Measurements from ENCODE around the gene RFX3.

Gene RFX3

GRCh38 chr9:3359048-3359692 lies 166.6 kb downstream of the RFX3 start:
- no peak for DNase-seq (ENCODE audit: low read depth)
- no peak for TF ChIP-seq CTCF (IDR thresholded peaks at IDR 0.05; ENCODE audit: low read length, missing control alignments)
- no peak overlapping the region for H3K4me3 ChIP-seq (replicated peaks; ENCODE audit: low read depth, low read length)

GRCh38 chr9:3348169-3348568 lies 177.6 kb downstream of the RFX3 start:
- H3K4me3 ChIP-seq (replicated peaks; ENCODE audit: low read depth, low read length), result no peak overlapping the region
- no peak for TF ChIP-seq CTCF (IDR thresholded peaks at IDR 0.05; ENCODE audit: low read length, missing control alignments)
- no peak for DNase-seq (ENCODE audit: low read depth)

- DNase-seq (ENCODE audit: low read depth), result no peak
- no peak for TF ChIP-seq CTCF (IDR thresholded peaks at IDR 0.05; ENCODE audit: low read length, missing control alignments)
These were observed 179.3 kb downstream of the RFX3 start for GRCh38 chr9:3346549-3346948.

GRCh38 chr9:3343671-3344070 lies 182.1 kb downstream of the RFX3 start:
- DNase-seq (ENCODE audit: low read depth), result no peak
- no peak for TF ChIP-seq CTCF (IDR thresholded peaks at IDR 0.05; ENCODE audit: low read length, missing control alignments)
- no peak overlapping the region for H3K4me3 ChIP-seq (replicated peaks; ENCODE audit: low read depth, low read length)

More at GRCh38 chr9:3346549-3346948, 179.3 kb downstream of the RFX3 start:
- no peak overlapping the region for H3K4me3 ChIP-seq (replicated peaks; ENCODE audit: low read depth, low read length)

GRCh38 chr9:3342159-3342777 lies 183.5 kb downstream of the RFX3 start:
- peak overlapping the region; percentile 28 for H3K4me3 ChIP-seq (replicated peaks; ENCODE audit: low read depth, low read length)
- TF ChIP-seq CTCF (IDR thresholded peaks at IDR 0.05; ENCODE audit: low read length, missing control alignments), result no peak
- peak; percentile 83 for DNase-seq (ENCODE audit: low read depth)

GRCh38 chr9:3337515-3338225 lies 188.1 kb downstream of the RFX3 start:
- no peak overlapping the region for H3K4me3 ChIP-seq (replicated peaks; ENCODE audit: low read depth, low read length)
- no peak for TF ChIP-seq CTCF (IDR thresholded peaks at IDR 0.05; ENCODE audit: low read length, missing control alignments)
- peak; percentile 85 for DNase-seq (ENCODE audit: low read depth)
